HFFc6 (cell line): ENCODE measurements around the gene EPSTI1. TPM values are rescaled to one million over a fixed set of nuclear protein-coding genes. Genes with fewer than 3 reads are reported as not detected.

ENCODE experiments used
- DNase-seq: peaks from one replicate; pipeline ENCODE4 v3.0.0-alpha.2; 2018
- H3K27ac Mint-ChIP-seq: 2 replicates; pipeline ENCODE4 v1.8.0; 2020; ENCODE audit warnings: mild to moderate bottlenecking, mixed read lengths
- H3K27me3 Mint-ChIP-seq: 2 replicates; pipeline ENCODE4 v1.8.0; 2021; ENCODE audit warnings: mild to moderate bottlenecking, moderate library complexity, mixed read lengths; ENCODE audit not compliant: insufficient read depth
- H3K36me3 Mint-ChIP-seq: 2 replicates; pipeline ENCODE4 v1.8.0; 2021; ENCODE audit warnings: low read depth, mixed read lengths
- H3K4me1 Mint-ChIP-seq: 2 replicates; pipeline ENCODE4 v1.8.0; 2020; ENCODE audit warnings: low read depth, mixed read lengths
- H3K4me3 Mint-ChIP-seq: 2 replicates; pipeline ENCODE4 v1.8.0; 2020; ENCODE audit warnings: mild to moderate bottlenecking, moderate library complexity, mixed read lengths
- H3K9me3 Mint-ChIP-seq: 2 replicates; pipeline ENCODE4 v1.8.0; 2020; ENCODE audit warnings: mild to moderate bottlenecking, mixed read lengths
- CTCF ChIP-seq: fragments of 200-600 bp; sonication (generic); IDR thresholded peaks from 2 replicates; pipeline ENCODE4 v1.5.0; 2021; ENCODE audit warnings: antibody characterized with exemption, mild to moderate bottlenecking
- total RNA-seq, 6 experiments: library from RNA; stranded (reverse); fragmentation: NEBNext Ultra II Directional; extraction: Animal tissue kit (Norgen Biotek cat#: 25700); gene quantifications; 2 replicates in 1 of 6; 3 replicates in 5 of 6; pipeline ENCODE4 v1.2.3, GENCODE V29; 2021

Gene EPSTI1
- total RNA-seq, 6 experiments from 2014 or later: 0.76 to 2.3 (median 1.3) TPM

DNA sequence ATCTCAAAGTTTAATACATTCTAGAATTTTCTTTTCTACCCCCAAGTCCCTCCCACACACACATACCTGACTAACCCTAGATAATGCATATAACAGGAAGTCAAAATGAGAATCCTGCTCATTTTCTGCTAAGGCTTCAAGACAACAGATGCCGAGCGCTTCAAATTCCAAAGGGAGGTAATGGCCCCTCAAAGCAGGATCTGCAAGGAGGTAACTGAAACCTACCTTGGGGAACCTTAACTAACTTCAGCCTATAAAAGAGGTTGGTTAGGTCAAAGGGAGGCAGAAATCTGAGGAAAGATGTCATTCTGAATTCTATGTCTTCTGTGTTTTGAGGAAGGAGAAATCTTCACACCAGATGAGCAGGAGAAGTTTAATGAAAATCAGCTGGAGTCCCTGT, 26.8 kb downstream of the EPSTI1 start:
- peaks cover 16% of the 10 kb centered on the region for H3K4me1 Mint-ChIP-seq
- no peaks in the 10 kb centered on the region for H3K36me3 Mint-ChIP-seq
- no peaks in the 10 kb centered on the region for H3K9me3 Mint-ChIP-seq
- no peak for DNase-seq
- TF ChIP-seq CTCF: no peak
- H3K27me3 Mint-ChIP-seq: no peaks in the 10 kb centered on the region; the same call in 1 of the 2 replicates
- H3K27ac Mint-ChIP-seq: no peak overlapping the region
- no peak overlapping the region for H3K4me3 Mint-ChIP-seq

DNA sequence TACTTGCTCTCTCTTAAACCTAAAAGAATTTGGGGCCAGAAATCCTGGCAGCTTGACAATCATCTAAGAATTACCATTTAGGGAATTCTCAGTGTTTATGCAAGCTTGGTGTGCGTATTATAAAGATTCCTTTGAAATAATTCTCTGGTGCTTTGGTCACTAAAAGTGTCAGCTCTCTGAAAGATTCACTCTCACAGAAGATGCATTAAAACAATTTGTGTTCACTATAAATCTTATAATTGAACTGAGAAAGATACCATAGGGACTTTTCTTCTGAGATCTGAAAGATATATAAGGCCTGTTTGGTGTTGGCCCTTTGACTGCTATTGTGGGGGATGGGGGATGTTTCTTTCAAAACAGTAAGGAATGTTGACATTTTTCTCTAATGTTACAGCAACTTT, 27.3 kb downstream of the EPSTI1 start:
- Mint-ChIP-seq H3K9me3 (no peaks in the 10 kb centered on the region), H3K4me1 (peaks cover 12% of the 10 kb centered on the region), H3K27ac (no peak overlapping the region), H3K36me3 (no peaks in the 10 kb centered on the region), H3K4me3 (no peak overlapping the region), H3K27me3 (no peaks in the 10 kb centered on the region; the same call in 1 of the 2 replicates)
- no peak for DNase-seq
- TF ChIP-seq CTCF: no peak

- Mint-ChIP-seq H3K4me3 (no peak overlapping the region), H3K4me1 (peaks cover under 1% of the 10 kb centered on the region), H3K27me3 (peaks cover 4% of the 10 kb centered on the region; the same call in 1 of the 2 replicates), H3K27ac (no peak overlapping the region), H3K9me3 (no peaks in the 10 kb centered on the region), H3K36me3 (no peaks in the 10 kb centered on the region)
- no peak for DNase-seq
- no peak for TF ChIP-seq CTCF
Observed at GRCh38 chr13:42959615-42960014, 32.4 kb downstream of the EPSTI1 start.

DNA sequence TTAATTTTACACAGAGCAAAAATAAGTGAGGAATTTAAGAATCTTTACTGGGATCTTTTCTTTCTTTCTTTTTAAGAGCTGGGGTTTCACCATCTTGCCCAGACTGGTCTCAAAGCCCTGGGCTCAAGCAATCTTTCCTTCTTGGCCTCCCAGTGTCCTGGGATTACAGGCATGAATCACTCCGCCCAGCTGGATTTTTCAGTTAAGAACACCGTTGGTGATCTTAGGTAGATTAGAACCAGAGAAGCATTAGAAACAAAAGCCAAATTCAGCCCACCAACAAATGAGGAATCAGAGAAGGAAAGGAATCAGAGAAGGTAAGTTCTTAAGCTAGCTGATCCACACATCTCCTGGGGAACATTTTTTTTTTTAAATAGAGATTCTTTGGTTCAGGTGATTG, 34.2 kb downstream of the EPSTI1 start:
- no peak for TF ChIP-seq CTCF
- Mint-ChIP-seq H3K4me3 (no peak overlapping the region), H3K27me3 (peaks cover 4% of the 10 kb centered on the region; the same call in 1 of the 2 replicates), H3K9me3 (no peaks in the 10 kb centered on the region), H3K4me1 (no peaks in the 10 kb centered on the region), H3K27ac (no peak overlapping the region), H3K36me3 (no peaks in the 10 kb centered on the region)
- no peak for DNase-seq

DNA sequence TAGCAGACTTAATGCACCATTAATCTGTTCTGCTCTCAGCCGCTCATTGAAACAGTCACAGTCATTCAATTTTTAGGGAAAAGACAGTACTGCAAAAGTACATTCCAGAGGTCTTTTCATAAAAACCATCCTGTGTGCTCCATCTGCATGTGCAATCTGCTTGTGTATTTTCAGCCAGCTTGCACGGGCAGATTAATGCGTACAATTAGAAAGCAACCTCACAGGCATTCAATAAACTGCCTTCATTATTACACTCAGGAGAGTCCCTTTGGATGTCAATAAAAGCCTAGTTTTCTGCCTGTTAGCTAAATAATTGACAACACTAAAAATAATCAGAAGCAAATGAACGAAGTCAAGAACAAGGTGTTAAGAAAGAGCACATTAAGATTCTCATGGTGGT, 41.9 kb downstream of the EPSTI1 start:
- TF ChIP-seq CTCF: no peak
- no peak overlapping the region for H3K4me3 Mint-ChIP-seq
- no peaks in the 10 kb centered on the region for H3K36me3 Mint-ChIP-seq
- H3K27ac Mint-ChIP-seq: no peak overlapping the region
- peaks cover 6% of the 10 kb centered on the region; the same call in 1 of the 2 replicates for H3K9me3 Mint-ChIP-seq
- no peaks in the 10 kb centered on the region; the same call in 1 of the 2 replicates for H3K27me3 Mint-ChIP-seq
- no peak for DNase-seq
- no peaks in the 10 kb centered on the region for H3K4me1 Mint-ChIP-seq

GRCh38 chr13:42947925-42948324, 44.1 kb downstream of the EPSTI1 start:
- Mint-ChIP-seq H3K4me3 (no peak overlapping the region), H3K36me3 (no peaks in the 10 kb centered on the region), H3K27me3 (no peaks in the 10 kb centered on the region; the same call in 1 of the 2 replicates), H3K4me1 (no peaks in the 10 kb centered on the region), H3K27ac (no peak overlapping the region), H3K9me3 (peaks cover 6% of the 10 kb centered on the region; the same call in 1 of the 2 replicates)
- no peak for DNase-seq
- no peak for TF ChIP-seq CTCF
